H9 (cell line): Measurements from ENCODE around the gene KCNQ2. TPM values are rescaled to one million over a fixed set of nuclear protein-coding genes. Genes with fewer than 3 reads are reported as not detected.

Experiments used
- DNase-seq: peaks from one replicate; pipeline ENCODE4 v3.0.0-alpha.2; 2017
- H2AFZ ChIP-seq: one replicate; pipeline ENCODE4 v1.6.1; 2013; ENCODE audit warnings: mild to moderate bottlenecking, low read length, control low read depth, moderate library complexity
- H2AK5ac ChIP-seq: 2 replicates; pipeline ENCODE4 v1.6.1; 2013; ENCODE audit warnings: low read length, control low read depth, mixed read lengths; ENCODE audit not compliant: insufficient read length
- H2BK120ac ChIP-seq: one replicate; pipeline ENCODE4 v1.6.1; 2013; ENCODE audit warnings: low read depth, mild to moderate bottlenecking, low read length, control low read depth, inconsistent platforms; ENCODE audit not compliant: poor library complexity, severe bottlenecking
- H2BK12ac ChIP-seq: 2 replicates; pipeline ENCODE4 v1.6.1; 2013; ENCODE audit warnings: low read length, control low read depth, mixed read lengths, low read depth; ENCODE audit not compliant: insufficient read length
- H2BK15ac ChIP-seq: 2 replicates; pipeline ENCODE4 v1.6.1; 2013; ENCODE audit warnings: low read depth, low read length, control low read depth
- H2BK20ac ChIP-seq: one replicate; pipeline ENCODE4 v1.6.1; 2013; ENCODE audit warnings: low read depth, mild to moderate bottlenecking, low read length, control low read depth, inconsistent platforms; ENCODE audit not compliant: poor library complexity, severe bottlenecking
- H2BK5ac ChIP-seq: 2 replicates; pipeline ENCODE4 v1.6.1; 2013; ENCODE audit warnings: low read length, control low read depth, mixed read lengths; ENCODE audit not compliant: insufficient read length
- H3K14ac ChIP-seq: 2 replicates; pipeline ENCODE4 v1.6.1; 2013; ENCODE audit warnings: low read length, control low read depth; ENCODE audit not compliant: insufficient read depth
- H3K18ac ChIP-seq: 2 replicates; pipeline ENCODE4 v1.6.1; 2013; ENCODE audit warnings: low read depth, mild to moderate bottlenecking, mixed read lengths, low read length, control low read depth; ENCODE audit not compliant: insufficient read length
- H3K23ac ChIP-seq: 2 replicates; pipeline ENCODE4 v1.6.1; 2013; ENCODE audit warnings: low read length, control low read depth, mixed read lengths, low read depth; ENCODE audit not compliant: insufficient read length
- H3K23me2 ChIP-seq: 2 replicates; pipeline ENCODE4 v1.6.1; 2013; ENCODE audit warnings: low read depth, mild to moderate bottlenecking, mixed read lengths, low read length, control low read depth; ENCODE audit not compliant: insufficient read length, poor library complexity, severe bottlenecking
- H3K27ac ChIP-seq: 2 replicates; pipeline ENCODE4 v1.5.1; 2013; ENCODE audit warnings: low read length, control low read depth, mixed read lengths, low read depth; ENCODE audit not compliant: insufficient read length
- H3K27me3 ChIP-seq: 2 replicates; pipeline ENCODE4 v1.6.1; 2013; ENCODE audit warnings: low read length, control low read depth, inconsistent platforms; ENCODE audit not compliant: insufficient read depth
- H3K4ac ChIP-seq: 2 replicates; pipeline ENCODE4 v1.6.1; 2013; ENCODE audit warnings: low read depth, mild to moderate bottlenecking, control low read depth, inconsistent platforms, low read length, moderate library complexity
- H3K4me1 ChIP-seq: 2 replicates; pipeline ENCODE4 v1.6.1; 2013; ENCODE audit warnings: low read length, control low read depth, inconsistent platforms; ENCODE audit not compliant: insufficient read depth
- H3K4me2 ChIP-seq: 2 replicates; pipeline ENCODE4 v1.6.1; 2013; ENCODE audit warnings: low read length, control low read depth, mixed read lengths; ENCODE audit not compliant: insufficient read length, insufficient read depth
- H3K56ac ChIP-seq: 2 replicates; pipeline ENCODE4 v1.6.1; 2013; ENCODE audit warnings: low read depth, mild to moderate bottlenecking, mixed read lengths, low read length, control low read depth; ENCODE audit not compliant: insufficient read length
- H3K79me1 ChIP-seq: 2 replicates; pipeline ENCODE4 v1.6.1; 2013; ENCODE audit warnings: low read depth, mild to moderate bottlenecking, moderate library complexity, low read length, control low read depth, inconsistent platforms; ENCODE audit not compliant: insufficient read depth, poor library complexity, severe bottlenecking
- H3K79me2 ChIP-seq: 2 replicates; pipeline ENCODE4 v1.6.1; 2013; ENCODE audit warnings: low read length, control low read depth, inconsistent platforms; ENCODE audit not compliant: insufficient read depth
- H3K9ac ChIP-seq: 2 replicates; pipeline ENCODE4 v1.6.1; 2013; ENCODE audit warnings: low read length, control low read depth, mixed read lengths; ENCODE audit not compliant: insufficient read length; ENCODE audit errors: extremely low read depth
- H3K9me3 ChIP-seq: one replicate; pipeline ENCODE4 v1.6.1; 2013; ENCODE audit warnings: low read depth, low read length, inconsistent platforms; ENCODE audit not compliant: control insufficient read depth
- H3T11ph ChIP-seq: one replicate; pipeline ENCODE4 v1.6.1; 2013; ENCODE audit warnings: mild to moderate bottlenecking, low read length, control low read depth, inconsistent platforms
- H4K20me1 ChIP-seq: one replicate; pipeline ENCODE4 v1.6.1; 2013; ENCODE audit not compliant: control insufficient read depth, insufficient read length, insufficient read depth
- H4K5ac ChIP-seq: 2 replicates; pipeline ENCODE4 v1.6.1; 2013; ENCODE audit warnings: low read depth, mild to moderate bottlenecking, mixed read lengths, low read length, control low read depth; ENCODE audit not compliant: insufficient read length
- H4K8ac ChIP-seq: replicated peaks from 2 replicates; pipeline ENCODE4 v1.6.1; 2013; ENCODE audit warnings: low read length, control low read depth, mixed read lengths, low read depth; ENCODE audit not compliant: insufficient read length
- H4K91ac ChIP-seq: 2 replicates; pipeline ENCODE4 v1.6.1; 2013; ENCODE audit warnings: low read depth, mild to moderate bottlenecking, moderate library complexity, mixed read lengths, low read length, control low read depth; ENCODE audit not compliant: insufficient read length
- H3K27ac Mint-ChIP-seq, 3 experiments: 2 replicates in 2 of 3; 3 replicates in 1 of 3; pipeline ENCODE4 v1.8.0; 2020 to 2021; ENCODE audit warnings: mixed read lengths in 3 of 3, mild to moderate bottlenecking in 1 of 3, moderate library complexity in 1 of 3
- H3K27me3 Mint-ChIP-seq: 2 replicates; pipeline ENCODE4 v1.8.0; 2021; ENCODE audit warnings: low read depth, mild to moderate bottlenecking, moderate library complexity, mixed read lengths
- H3K36me3 Mint-ChIP-seq, 3 experiments: 2 replicates in 2 of 3; 3 replicates in 1 of 3; pipeline ENCODE4 v1.8.0; 2020 to 2021; ENCODE audit warnings: low read depth in 3 of 3, mixed read lengths in 3 of 3; ENCODE audit not compliant: insufficient read depth in 1 of 3
- H3K4me1 Mint-ChIP-seq, 2 experiments: 2 replicates each; pipeline ENCODE4 v1.8.0; 2020; ENCODE audit warnings: mixed read lengths in 2 of 2
- H3K4me3 Mint-ChIP-seq, 2 experiments: 2 replicates in 1 of 2; 3 replicates in 1 of 2; pipeline ENCODE4 v1.8.0; 2020 to 2021; ENCODE audit warnings: mild to moderate bottlenecking in 2 of 2, mixed read lengths in 2 of 2, moderate library complexity in 1 of 2
- H3K9me3 Mint-ChIP-seq, 2 experiments: 2 replicates in 1 of 2; 3 replicates in 1 of 2; pipeline ENCODE4 v1.8.0; 2020; ENCODE audit warnings: mild to moderate bottlenecking in 2 of 2, mixed read lengths in 2 of 2, moderate library complexity in 1 of 2
- WGBS: extraction: QIAGEN DNeasy Blood & Tissue Kit; methylation state at CpG from one replicate; pipeline ENCODE4 v1.1.7; 2013; ENCODE audit warnings: missing lambda C conversion rate, low lambda C conversion rate, mixed read lengths; ENCODE audit not compliant: insufficient read length; ENCODE audit errors: extremely low coverage; 5-methylcytosine and 5-hydroxymethylcytosine counted together
- total RNA-seq: library from RNA; stranded (reverse); gene quantifications from 2 replicates; pipeline ENCODE4 v1.2.1, GENCODE V29; 2021
- TF ChIP-seq, protein P1 (sequence below): fragments of 200-600 bp; sonication (generic); conservative IDR thresholded peaks from 3 replicates; pipeline ENCODE4 v1.8.0; 2021; ENCODE audit warnings: antibody characterized with exemption, mild to moderate bottlenecking

Gene KCNQ2
- total RNA-seq, 1 experiment from 2014 or later: 69.2 TPM

DNA sequence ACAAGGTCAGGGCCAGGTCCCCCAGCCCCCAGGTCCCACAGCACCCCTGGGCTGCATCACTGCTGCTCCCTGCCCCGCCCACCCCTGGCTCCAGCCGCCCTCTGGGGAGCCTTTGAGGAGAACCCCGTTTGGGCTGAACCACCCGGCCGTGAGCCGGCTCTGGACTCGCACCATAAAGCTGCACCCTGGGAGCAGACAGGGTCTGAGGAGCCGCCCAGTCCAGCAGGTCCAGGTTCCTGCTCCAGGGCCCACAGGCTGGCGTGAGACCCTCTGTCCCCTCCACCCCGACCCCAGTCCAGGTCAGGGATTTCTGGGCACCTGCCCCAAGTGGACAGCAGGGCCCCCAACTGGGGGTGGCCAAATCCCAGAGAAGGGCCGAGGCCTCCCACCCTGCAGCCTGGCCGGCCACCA is 119.6 kb downstream of the KCNQ2 start:
- Histone ChIP-seq H2AK5ac (no peak overlapping the region), H3K4me1 (no peaks in the 10 kb centered on the region), H3K23ac (no peak overlapping the region), H4K91ac (no peak overlapping the region), H2BK120ac (no peak overlapping the region), H2BK12ac (no peak overlapping the region), H3K18ac (no peak overlapping the region), H3T11ph (no peak overlapping the region), H2AFZ (no peak overlapping the region), H3K79me2 (no peaks in the 10 kb centered on the region), H2BK20ac (no peak overlapping the region), H4K8ac (no peak overlapping the region), H3K79me1 (no peaks in the 10 kb centered on the region), H3K9me3 (no peaks in the 10 kb centered on the region), H3K56ac (no peak overlapping the region), H2BK5ac (no peak overlapping the region), H3K4me2 (no peak overlapping the region), H3K27ac (no peak overlapping the region), H3K23me2 (no peaks in the 10 kb centered on the region), H3K4ac (no peak overlapping the region), H3K14ac (no peak overlapping the region), H4K5ac (no peak overlapping the region), H3K27me3 (no peaks in the 10 kb centered on the region), H4K20me1 (peaks cover 2% of the 10 kb centered on the region), H2BK15ac (no peak overlapping the region), H3K9ac (no peak overlapping the region)
- Mint-ChIP-seq H3K4me1 (peaks cover 5 to 7% of the 10 kb centered on the region in 2 experiments), H3K9me3 (peaks cover 0 to 10% of the 10 kb centered on the region in 2 experiments; a peak in 2 of 5 replicates), H3K27ac (no peak overlapping the region), H3K36me3 (peaks cover 0 to 7% (median 4%) of the 10 kb centered on the region in 3 experiments; a peak in 3 of 7 replicates), H3K27me3 (peaks cover 11% of the 10 kb centered on the region), H3K4me3 (no peak overlapping the region)
- no CpG with 5 or more reads among the region's 12 CpGs for WGBS
- TF ChIP-seq, protein P1, sequence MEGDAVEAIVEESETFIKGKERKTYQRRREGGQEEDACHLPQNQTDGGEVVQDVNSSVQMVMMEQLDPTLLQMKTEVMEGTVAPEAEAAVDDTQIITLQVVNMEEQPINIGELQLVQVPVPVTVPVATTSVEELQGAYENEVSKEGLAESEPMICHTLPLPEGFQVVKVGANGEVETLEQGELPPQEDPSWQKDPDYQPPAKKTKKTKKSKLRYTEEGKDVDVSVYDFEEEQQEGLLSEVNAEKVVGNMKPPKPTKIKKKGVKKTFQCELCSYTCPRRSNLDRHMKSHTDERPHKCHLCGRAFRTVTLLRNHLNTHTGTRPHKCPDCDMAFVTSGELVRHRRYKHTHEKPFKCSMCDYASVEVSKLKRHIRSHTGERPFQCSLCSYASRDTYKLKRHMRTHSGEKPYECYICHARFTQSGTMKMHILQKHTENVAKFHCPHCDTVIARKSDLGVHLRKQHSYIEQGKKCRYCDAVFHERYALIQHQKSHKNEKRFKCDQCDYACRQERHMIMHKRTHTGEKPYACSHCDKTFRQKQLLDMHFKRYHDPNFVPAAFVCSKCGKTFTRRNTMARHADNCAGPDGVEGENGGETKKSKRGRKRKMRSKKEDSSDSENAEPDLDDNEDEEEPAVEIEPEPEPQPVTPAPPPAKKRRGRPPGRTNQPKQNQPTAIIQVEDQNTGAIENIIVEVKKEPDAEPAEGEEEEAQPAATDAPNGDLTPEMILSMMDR: no peak
- DNase-seq: no peak
